H1 (cell line): ENCODE measurements around the gene CEP97.

ENCODE experiments used
- ATF3 ChIP-seq: IDR thresholded peaks from 2 replicates; pipeline ENCODE4 v1.6.1; 2011; ENCODE audit warnings: low read depth, mild to moderate bottlenecking, low read length; ENCODE audit not compliant: insufficient read depth
- CTCF ChIP-seq, 3 experiments: IDR thresholded peaks; 1 replicate in 2 of 3; 2 replicates in 1 of 3; pipeline versions ENCODE4 v1.5.1 to v1.6.1; 2011; ENCODE audit warnings: low read length in 3 of 3, mild to moderate bottlenecking in 3 of 3, inconsistent platforms in 2 of 3, low read depth in 1 of 3, moderate library complexity in 1 of 3; ENCODE audit not compliant: insufficient read depth in 1 of 3; ENCODE audit errors: control extremely low read depth in 1 of 3
- GTF2F1 ChIP-seq: IDR thresholded peaks from 2 replicates; pipeline ENCODE4 v1.6.1; 2012; ENCODE audit warnings: low read depth, low read length, improper control_type of control experiment, borderline replicate concordance
- JUN ChIP-seq: IDR thresholded peaks from 2 replicates; pipeline ENCODE4 v1.6.1; 2011; ENCODE audit warnings: low read depth, mild to moderate bottlenecking, improper control_type of control experiment, low read length
- POLR2A ChIP-seq, 2 experiments: IDR thresholded peaks; 1 replicate in 1 of 2; 2 replicates in 1 of 2; pipeline ENCODE4 v1.6.1; 2011; ENCODE audit warnings: low read depth in 2 of 2, low read length in 2 of 2, mild to moderate bottlenecking in 2 of 2; ENCODE audit errors: control extremely low read depth in 1 of 2
- POLR2AphosphoS5 ChIP-seq: IDR thresholded peaks from 2 replicates; pipeline ENCODE4 v1.6.1; 2011; ENCODE audit warnings: low read depth, low read length
- RNF2 ChIP-seq: fragments of 200-900, 300-1000 bp; sonication (generic); IDR thresholded peaks from 2 replicates; pipeline ENCODE4 v1.7.1; 2016; ENCODE audit warnings: borderline replicate concordance, low read depth, mild to moderate bottlenecking, antibody characterized with exemption, low read length; ENCODE audit not compliant: poor library complexity, severe bottlenecking; ENCODE audit errors: missing control alignments
- SIN3A ChIP-seq, 2 experiments: IDR thresholded peaks in 1 of 2; conservative IDR thresholded peaks in 1 of 2; 2 replicates each; pipeline ENCODE4 v1.6.1; 2011 to 2012; ENCODE audit warnings: low read length in 2 of 2, improper control_type of control experiment in 1 of 2, low read depth in 1 of 2, mild to moderate bottlenecking in 1 of 2
- SIRT6 ChIP-seq: IDR thresholded peaks from one replicate; pipeline ENCODE4 v1.7.1; 2012; ENCODE audit warnings: low read length, inconsistent platforms
- USF2 ChIP-seq: IDR thresholded peaks from 2 replicates; pipeline ENCODE4 v1.6.1; 2011; ENCODE audit warnings: low read length, improper control_type of control experiment
- YY1 ChIP-seq: IDR thresholded peaks from 2 replicates; pipeline ENCODE4 v1.6.1; 2011; ENCODE audit warnings: low read depth, mild to moderate bottlenecking, low read length

- TF ChIP-seq POLR2A (IDR thresholded peaks at IDR 0.05; ENCODE audit: control extremely low read depth in 1 of 2, low read depth in 2 of 2, low read length in 2 of 2), result no peak
- TF ChIP-seq YY1, result no peak
- no peak for TF ChIP-seq POLR2AphosphoS5
- TF ChIP-seq GTF2F1, result no peak
- TF ChIP-seq SIRT6, result no peak
- TF ChIP-seq CTCF (IDR thresholded peaks at IDR 0.05; ENCODE audit: control extremely low read depth in 1 of 3, insufficient read depth in 1 of 3, low read depth in 1 of 3, low read length in 3 of 3), result no peak
- TF ChIP-seq JUN, result no peak
- TF ChIP-seq ATF3, result no peak
- TF ChIP-seq USF2, result no peak
- no peak for TF ChIP-seq RNF2
- no peak for TF ChIP-seq SIN3A (conservative IDR thresholded peaks at IDR 0.05 in 1 of 2, IDR thresholded peaks at IDR 0.05 in 1 of 2; ENCODE audit: low read depth in 1 of 2, low read length in 2 of 2)
Measured at GRCh38 chr3:101817992-101818391, 93.6 kb downstream of the CEP97 start.
